Limb (tissue), 2 donors: ENCODE results near the gene POLR3GL.

Experiments
- DNase-seq, 2 donors: peaks; one replicate each; pipeline ENCODE4 v3.0.0-alpha.2; 2016; ENCODE audit errors: extremely low spot score in 2 of 2

POLR3GL gene

DNA sequence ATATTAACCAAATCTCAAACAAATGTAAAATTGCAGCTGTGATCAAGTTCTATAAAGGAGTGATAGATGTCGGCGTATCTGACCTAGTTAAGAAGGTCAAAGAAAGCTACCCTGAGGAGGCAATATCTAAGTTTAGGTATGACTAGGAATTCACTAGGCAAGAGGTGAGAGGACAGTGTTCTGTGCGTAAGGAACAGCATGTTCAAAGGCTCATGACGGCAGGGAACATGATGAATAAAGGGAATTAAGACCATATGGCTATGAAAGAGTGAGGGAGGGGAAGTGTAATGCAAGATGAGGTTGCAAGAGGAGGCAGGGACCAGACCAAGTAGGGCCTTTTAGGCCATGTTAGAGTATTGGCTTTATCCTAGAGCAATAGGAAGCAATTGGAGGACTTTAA is 15.3 kb upstream of the POLR3GL start:
- DNase-seq: no peak

- DNase-seq: no peak
Observed at GRCh38 chr1:145951526-145951925, 13.0 kb upstream of the POLR3GL start.

- DNase-seq: no peak
Observed at GRCh38 chr1:145952903-145953302, 11.6 kb upstream of the POLR3GL start.

DNA sequence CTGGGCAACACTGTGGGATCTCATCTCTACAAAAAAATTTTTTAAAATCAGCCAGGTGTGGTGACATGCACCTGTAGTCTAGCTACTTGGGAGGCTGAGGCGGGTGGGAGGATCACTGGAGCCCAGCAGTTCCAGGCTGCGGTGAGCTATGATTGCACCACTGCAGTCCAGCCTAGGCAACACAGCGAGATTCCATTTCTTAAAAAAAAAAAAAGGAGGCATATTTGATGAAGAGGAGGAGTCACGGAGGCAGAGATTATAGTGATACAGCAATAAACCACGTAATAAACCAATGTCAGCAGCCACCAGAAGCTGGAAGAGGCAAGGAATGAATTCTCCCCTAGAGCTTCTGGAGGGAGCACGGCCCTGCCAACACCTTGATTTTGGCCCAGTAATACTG is 10.6 kb upstream of the POLR3GL start:
- DNase-seq: no peak

- no peak for DNase-seq
Observed at GRCh38 chr1:145955436-145955835, 9.1 kb upstream of the POLR3GL start.

- no peak for DNase-seq
Observed at GRCh38 chr1:145956361-145956760, 8.1 kb upstream of the POLR3GL start.

DNA sequence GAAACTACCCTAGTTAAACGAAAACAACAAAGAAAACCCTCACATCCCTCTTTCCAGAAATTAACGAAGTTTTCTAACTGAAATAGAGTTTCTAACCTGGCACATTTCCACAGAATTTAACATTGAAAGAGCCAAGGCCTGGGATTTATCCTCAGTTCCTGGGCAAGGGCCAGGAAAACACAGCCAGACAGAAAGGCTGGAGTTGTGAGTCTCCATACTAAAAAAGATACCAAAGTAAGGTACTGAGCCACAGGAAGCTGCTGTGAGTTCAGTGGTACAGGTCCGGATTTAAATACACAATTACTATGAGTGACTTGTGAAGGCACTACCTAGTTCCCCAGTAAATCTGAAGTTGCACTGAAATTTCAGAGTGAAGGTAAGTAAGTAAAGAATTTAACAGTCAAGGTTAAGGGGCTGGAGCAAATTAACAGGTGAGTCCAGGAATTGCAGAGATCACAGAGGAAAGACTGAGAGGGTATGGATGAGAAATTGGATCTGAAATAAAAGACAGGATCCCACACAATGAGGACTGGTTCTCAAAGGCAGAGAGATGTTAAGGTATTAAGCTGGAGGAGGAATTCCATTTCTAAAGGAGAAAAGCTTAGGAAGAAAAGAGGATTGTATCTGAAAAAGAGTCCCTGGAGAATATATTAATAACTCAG is 7.6 kb upstream of the POLR3GL start:
- DNase-seq: peak in 1 of 2 donors; percentile 48

DNA sequence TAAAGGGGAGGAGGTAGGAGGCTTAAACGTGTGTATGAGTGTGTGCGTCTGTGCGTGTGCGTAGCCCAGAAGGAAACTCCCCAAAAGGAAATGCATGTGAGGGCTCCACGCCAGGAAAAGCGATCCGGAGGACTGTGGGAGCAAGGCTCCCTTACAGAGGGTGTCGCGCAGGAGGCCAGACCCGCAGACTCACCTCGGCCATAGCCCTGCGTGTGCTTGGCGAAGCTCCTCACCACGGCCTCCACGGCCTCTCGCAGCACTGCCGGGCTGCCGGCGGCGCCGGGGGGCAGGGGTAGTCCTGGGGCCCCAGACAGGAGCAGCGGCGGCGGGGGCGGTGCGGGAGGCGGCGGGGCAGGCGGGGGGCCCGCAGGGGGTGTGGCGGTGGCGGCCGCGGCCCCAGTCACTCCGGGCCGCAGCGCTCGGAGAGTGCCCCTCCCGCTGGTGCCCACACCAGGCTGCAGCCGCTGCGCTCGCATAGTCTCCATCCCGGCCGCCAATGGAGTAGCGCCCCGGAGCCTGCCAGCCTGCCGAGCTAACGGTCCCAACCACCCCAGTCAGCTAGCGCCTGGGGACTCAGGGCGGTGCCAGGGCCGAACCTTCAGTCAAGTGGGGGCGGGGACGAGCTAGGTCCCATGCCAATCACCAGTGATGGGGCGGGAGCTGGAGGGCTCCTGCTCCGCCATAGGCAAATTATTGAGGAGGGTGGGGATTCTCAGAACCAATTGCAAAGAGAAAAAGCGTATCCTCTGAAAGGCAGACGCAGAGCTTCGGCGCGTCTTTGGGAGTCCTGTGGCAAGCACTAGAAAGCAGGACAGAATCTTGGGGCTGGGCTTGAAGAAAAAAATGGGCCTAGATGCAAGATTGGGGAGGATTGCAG is 6.8 kb upstream of the POLR3GL start, which contains the start of gene LIX1L:
TSS of gene LIX1L (minus strand) at position 575 of the 877 bp plus-strand sequence. CDS start at position 485, 90 bp downstream.
- peak; percentile 96 to 97 for DNase-seq

DNA sequence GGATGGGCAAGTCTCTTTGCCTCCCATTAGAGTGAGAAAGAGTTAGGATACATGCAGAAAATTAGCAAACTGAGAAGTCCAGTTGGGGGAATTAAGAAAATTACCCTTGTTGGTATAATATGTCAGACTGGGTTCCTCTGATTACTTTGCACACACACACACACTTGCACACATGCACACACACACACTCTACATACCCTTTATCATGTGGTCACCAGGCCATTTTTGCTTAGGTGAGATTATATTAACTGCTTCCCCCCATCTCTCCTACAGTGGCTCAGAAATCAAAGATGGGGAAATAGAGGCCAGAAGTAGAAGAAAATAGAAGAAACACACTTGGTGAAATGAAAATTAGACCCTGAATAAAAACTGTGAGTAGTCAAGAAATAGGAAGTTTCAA is 5.8 kb upstream of the POLR3GL start:
- no peak for DNase-seq

DNA sequence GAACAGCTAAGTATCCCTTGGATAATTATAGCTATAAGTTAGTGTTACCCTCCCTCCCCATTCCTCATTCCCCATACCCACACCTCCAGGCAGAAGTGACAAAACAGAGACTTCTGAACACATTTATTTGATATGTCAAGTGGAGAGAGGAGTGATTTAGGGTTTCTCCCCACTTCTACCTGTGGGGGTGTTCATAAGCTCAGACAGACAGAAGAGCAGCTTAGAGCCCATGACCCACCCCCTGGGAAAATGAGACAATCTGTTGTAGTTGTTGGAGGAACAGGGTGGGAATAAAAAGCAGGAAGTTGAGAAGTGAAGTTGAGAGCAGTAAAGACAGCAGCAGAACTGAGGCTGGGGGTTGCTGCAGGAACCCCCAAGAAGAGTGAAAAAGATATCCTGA is 5.2 kb upstream of the POLR3GL start:
- no peak for DNase-seq

DNA sequence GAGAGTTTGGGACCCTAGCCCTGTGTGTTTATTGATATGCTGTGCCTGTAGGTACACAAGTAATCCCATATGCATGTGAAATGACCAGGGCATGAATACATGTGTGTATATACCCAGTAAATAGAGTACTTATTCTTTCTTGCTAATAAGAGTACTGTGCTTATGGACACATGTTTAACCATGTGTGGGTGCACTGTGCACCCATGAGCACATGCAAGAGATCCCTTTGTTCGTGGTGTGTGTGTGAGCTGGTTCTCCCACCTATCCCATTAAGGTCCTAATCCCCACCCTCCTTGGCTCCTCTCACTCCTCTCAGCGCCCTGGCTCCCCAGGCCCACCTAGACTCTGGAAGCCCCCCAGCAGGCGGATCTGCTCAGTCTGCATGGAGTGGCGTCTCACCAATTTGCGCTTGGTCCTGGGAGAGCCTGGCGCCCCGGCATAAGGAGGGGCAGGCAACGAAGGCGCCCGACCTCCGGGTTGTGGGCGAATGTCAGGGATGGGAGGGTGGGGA is 4.5 kb upstream of the POLR3GL start:
- DNase-seq: no peak

DNA sequence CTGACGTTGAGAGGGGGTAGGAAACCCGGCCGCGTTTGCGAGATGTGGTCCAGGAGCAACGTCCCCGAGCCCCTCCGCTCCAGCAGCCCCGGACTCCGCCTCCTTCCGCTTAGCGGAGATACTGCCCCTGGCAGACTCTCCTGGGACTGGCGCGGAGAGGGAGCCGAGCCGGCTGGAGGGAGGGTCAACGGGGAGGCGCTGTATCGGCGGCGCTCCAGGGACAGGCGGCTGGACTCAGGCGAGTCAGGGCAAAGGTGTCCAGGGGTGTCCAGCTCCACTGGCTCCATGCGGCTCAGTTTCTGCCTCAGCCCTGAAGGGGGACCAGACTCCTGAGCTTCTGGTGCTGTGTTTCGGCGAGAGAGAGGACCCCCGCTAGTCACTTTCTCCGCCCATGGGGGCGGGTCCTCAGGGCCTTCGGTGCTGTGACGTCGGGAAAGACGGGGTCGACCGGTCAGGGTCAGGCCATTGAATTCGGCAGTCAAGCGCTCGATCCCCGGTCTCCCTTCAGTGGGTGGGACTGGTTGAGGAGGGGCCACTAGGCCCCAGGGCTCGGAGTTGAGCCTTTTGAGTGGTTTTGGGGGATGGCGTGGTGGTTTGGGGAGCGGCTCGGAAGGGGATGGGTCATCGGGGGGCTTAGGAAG is 3.9 kb upstream of the POLR3GL start:
- DNase-seq: peak in 1 of 2 donors; percentile 86

GRCh38 chr1:145961109-145961424 is 3.4 kb upstream of the POLR3GL start:
- DNase-seq: no peak

GRCh38 chr1:145961425-145962156 is 2.9 kb upstream of the POLR3GL start:
- peak in 1 of 2 donors; percentile 66 for DNase-seq

- peak in 1 of 2 donors; percentile 74 for DNase-seq
Observed at GRCh38 chr1:145962157-145963102, 2.1 kb upstream of the POLR3GL start.

DNA sequence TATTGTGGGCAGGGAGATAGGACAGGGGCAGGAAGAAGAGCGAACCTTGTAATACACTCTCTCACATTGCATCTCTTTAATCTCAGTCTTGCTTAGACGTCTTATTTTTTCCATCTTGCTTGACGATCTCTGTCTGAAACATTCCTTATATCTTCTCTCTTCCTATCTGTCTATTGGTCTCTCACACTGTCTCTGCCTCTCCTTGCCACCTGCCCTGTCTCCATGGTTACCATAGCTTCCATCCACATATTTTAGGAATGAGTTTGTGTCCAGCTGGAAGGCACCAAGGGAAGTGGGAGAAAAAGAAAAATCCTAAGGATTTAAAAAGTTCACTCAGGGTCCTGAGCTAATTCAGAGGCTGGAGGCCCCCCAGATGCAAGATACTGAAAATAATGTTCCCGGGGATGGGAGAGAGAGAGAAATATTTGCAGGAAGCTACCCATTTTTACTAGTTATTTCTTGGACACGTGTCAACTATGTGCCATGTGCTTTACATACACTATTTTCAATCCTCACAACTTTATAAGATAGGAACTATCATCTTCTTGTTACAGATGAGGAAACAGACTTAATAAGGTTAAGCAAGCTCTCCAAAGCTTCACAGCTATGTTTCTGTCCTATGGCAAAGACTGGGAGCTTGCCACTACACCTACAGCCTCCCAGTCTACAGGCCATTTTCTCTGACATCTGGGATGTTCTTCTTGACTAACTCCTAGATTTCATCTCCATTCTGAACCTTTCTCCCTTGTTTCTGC is 1.0 kb upstream of the POLR3GL start:
- no peak for DNase-seq

DNA sequence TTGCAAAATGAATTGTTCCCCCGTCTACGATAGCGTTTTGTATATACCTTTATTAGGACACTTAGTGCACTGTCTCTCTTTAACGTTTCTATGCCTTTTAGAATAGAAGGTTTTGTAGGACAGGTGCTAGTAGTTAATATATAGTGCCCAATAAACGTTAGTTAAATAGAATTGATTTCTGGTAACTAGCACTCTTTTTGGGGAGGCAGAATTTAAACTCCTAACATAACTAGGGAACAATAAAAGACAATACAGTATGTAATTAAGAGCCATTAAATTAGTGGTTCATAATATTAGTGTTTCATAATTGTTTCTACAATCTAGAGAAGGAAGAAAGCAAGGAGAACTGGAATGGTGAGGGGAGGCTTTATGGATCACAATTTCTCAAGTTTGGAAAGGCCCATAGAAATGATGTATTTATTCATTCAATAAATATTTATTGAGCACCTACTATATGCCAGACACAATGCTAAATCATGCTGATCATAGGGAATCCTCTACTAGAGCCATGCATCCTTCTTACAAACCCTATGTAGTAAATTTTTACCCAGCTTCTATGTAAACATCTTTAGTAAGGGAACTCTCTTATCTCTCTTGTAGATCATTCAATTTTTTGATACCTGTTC is 742 bp downstream of the POLR3GL start:
- DNase-seq: no peak

- no peak for DNase-seq
Observed at GRCh38 chr1:145967288-145967687, 2.8 kb downstream of the POLR3GL start.

- DNase-seq: no peak
Observed at GRCh38 chr1:145972580-145972979, 8.1 kb downstream of the POLR3GL start.
